ENCODE data around the gene ENDOD1. TPM values are rescaled to one million over a fixed set of nuclear protein-coding genes. Genes with fewer than 3 reads are reported as not detected.

The ENDOD1 gene
- polyA plus RNA-seq, 3 donors, result 1.3 to 3.4 (median 3.2) TPM

- H3K27me3 Mint-ChIP-seq (ENCODE audit: low read depth in 3 of 3), result no peaks in the 10 kb centered on the region
- H3K27me3 ChIP-seq (ENCODE audit: control insufficient read depth in 2 of 2, insufficient read depth in 2 of 2, low read length in 2 of 2), result no peaks in the 10 kb centered on the region
- H3K36me3 ChIP-seq (replicated peaks in 1 of 2; ENCODE audit: control insufficient read depth in 1 of 2, insufficient read depth in 2 of 2, low read length in 2 of 2), result peaks cover 14 to 21% of the 10 kb centered on the region in 2 donors
- no peak for TF ChIP-seq CTCF (IDR thresholded peaks at IDR 0.05)
- H3K4me3 Mint-ChIP-seq, result no peak overlapping the region
- no peaks in the 10 kb centered on the region for H4K20me1 ChIP-seq (ENCODE audit: insufficient read depth, low read length)
- H3K9me3 ChIP-seq (replicated peaks in 1 of 2; ENCODE audit: control insufficient read depth in 1 of 2, insufficient read depth in 1 of 2, low read length in 2 of 2), result no peaks in the 10 kb centered on the region
- no peak overlapping the region for H3K9ac ChIP-seq (ENCODE audit: insufficient read depth, low read length, poor library complexity, severe bottlenecking)
- H3K4me1 Mint-ChIP-seq, result peaks cover 7% of the 10 kb centered on the region
- H3K4me3 ChIP-seq (replicated peaks in 1 of 3; ENCODE audit: low read depth in 2 of 3, low read length in 3 of 3), result no peak overlapping the region
- no peak for DNase-seq
- H3K79me2 ChIP-seq (ENCODE audit: insufficient read depth, low read length), result no peaks in the 10 kb centered on the region
- intact Hi-C loops (cut with micrococcal nuclease), result no loop called here
- WGBS (ENCODE audit: insufficient coverage), result no CpG with 5 or more reads among the region's 2 CpGs
- H3K27ac Mint-ChIP-seq, result no peak overlapping the region
- H3K4me2 ChIP-seq (replicated peaks; ENCODE audit: extremely low read depth, low read length, poor library complexity, severe bottlenecking), result no peak overlapping the region
- H3K9me3 Mint-ChIP-seq, result no peaks in the 10 kb centered on the region
- no peak overlapping the region for H2AFZ ChIP-seq (ENCODE audit: insufficient read depth, low read depth, low read length, poor library complexity, severe bottlenecking)
- H3K36me3 Mint-ChIP-seq, result peaks cover 15 to 18% of the 10 kb centered on the region in 2 donors
- no peaks in the 10 kb centered on the region for H3K4me1 ChIP-seq (ENCODE audit: control insufficient read depth in 1 of 2, insufficient read depth in 2 of 2, low read length in 2 of 2)
- no peak overlapping the region for H3K27ac ChIP-seq (ENCODE audit: low read depth in 1 of 2, low read length in 2 of 2)
Observed at GRCh38 chr11:95166781-95167180, 77.1 kb downstream of the ENDOD1 start.

- Histone ChIP-seq H3K27me3 (ENCODE audit: control insufficient read depth in 2 of 2, insufficient read depth in 2 of 2, low read length in 2 of 2) (no peaks in the 10 kb centered on the region), H3K4me3 (replicated peaks in 1 of 3; ENCODE audit: low read depth in 2 of 3, low read length in 3 of 3) (no peak overlapping the region), H3K4me2 (replicated peaks; ENCODE audit: extremely low read depth, low read length, poor library complexity, severe bottlenecking) (no peak overlapping the region), H3K79me2 (ENCODE audit: insufficient read depth, low read length) (no peaks in the 10 kb centered on the region), H3K4me1 (ENCODE audit: control insufficient read depth in 1 of 2, insufficient read depth in 2 of 2, low read length in 2 of 2) (no peaks in the 10 kb centered on the region), H3K9ac (ENCODE audit: insufficient read depth, low read length, poor library complexity, severe bottlenecking) (no peak overlapping the region), H2AFZ (ENCODE audit: insufficient read depth, low read depth, low read length, poor library complexity, severe bottlenecking) (no peak overlapping the region), H4K20me1 (ENCODE audit: insufficient read depth, low read length) (no peaks in the 10 kb centered on the region), H3K9me3 (replicated peaks in 1 of 2; ENCODE audit: control insufficient read depth in 1 of 2, insufficient read depth in 1 of 2, low read length in 2 of 2) (no peaks in the 10 kb centered on the region), H3K36me3 (replicated peaks in 1 of 2; ENCODE audit: control insufficient read depth in 1 of 2, insufficient read depth in 2 of 2, low read length in 2 of 2) (peaks cover 47 to 52% of the 10 kb centered on the region in 2 donors), H3K27ac (ENCODE audit: low read depth in 1 of 2, low read length in 2 of 2) (no peak overlapping the region)
- 100% methylated on average over 1 of the region's 5 CpGs for WGBS (ENCODE audit: insufficient coverage)
- intact Hi-C loops (cut with micrococcal nuclease), result no loop called here
- no peak for DNase-seq
- Mint-ChIP-seq H3K4me3 (no peak overlapping the region), H3K36me3 (peaks cover 29 to 37% of the 10 kb centered on the region in 2 donors), H3K9me3 (no peaks in the 10 kb centered on the region), H3K27ac (no peak overlapping the region), H3K4me1 (peaks cover 7% of the 10 kb centered on the region), H3K27me3 (ENCODE audit: low read depth in 3 of 3) (no peaks in the 10 kb centered on the region)
- TF ChIP-seq CTCF (IDR thresholded peaks at IDR 0.05), result no peak
Observed at GRCh38 chr11:95170294-95170693, 80.6 kb downstream of the ENDOD1 start.

All from CD14-positive monocyte (primary cell).